ENCODE results near the gene BTBD19.

DNA sequence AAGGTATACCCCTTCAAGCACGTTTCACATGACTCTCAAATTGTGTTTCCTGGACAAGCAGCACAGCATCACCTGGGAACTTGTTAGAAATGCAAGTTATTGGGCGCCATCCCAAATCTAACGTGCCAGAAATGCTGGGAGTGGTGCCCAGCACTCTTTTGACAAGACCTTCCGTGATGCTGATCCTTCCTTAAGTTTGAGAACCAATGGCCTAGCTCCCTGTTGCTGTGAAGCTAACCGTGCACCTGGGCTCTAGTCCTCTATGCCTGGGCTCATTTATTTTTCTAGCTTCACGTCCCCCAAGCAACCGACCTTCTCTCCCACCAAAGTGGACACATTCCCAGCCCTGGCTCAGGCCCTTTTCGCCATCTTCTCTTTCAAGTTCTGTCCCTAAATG lies 24.6 kb upstream of the BTBD19 start:
- TF ChIP-seq, protein P1, sequence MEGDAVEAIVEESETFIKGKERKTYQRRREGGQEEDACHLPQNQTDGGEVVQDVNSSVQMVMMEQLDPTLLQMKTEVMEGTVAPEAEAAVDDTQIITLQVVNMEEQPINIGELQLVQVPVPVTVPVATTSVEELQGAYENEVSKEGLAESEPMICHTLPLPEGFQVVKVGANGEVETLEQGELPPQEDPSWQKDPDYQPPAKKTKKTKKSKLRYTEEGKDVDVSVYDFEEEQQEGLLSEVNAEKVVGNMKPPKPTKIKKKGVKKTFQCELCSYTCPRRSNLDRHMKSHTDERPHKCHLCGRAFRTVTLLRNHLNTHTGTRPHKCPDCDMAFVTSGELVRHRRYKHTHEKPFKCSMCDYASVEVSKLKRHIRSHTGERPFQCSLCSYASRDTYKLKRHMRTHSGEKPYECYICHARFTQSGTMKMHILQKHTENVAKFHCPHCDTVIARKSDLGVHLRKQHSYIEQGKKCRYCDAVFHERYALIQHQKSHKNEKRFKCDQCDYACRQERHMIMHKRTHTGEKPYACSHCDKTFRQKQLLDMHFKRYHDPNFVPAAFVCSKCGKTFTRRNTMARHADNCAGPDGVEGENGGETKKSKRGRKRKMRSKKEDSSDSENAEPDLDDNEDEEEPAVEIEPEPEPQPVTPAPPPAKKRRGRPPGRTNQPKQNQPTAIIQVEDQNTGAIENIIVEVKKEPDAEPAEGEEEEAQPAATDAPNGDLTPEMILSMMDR (IDR thresholded peaks at IDR 0.05), result no peak
- TF ChIP-seq CHD2 (IDR thresholded peaks at IDR 0.05; ENCODE audit: low read length, partially characterized antibody) (no peak), EP300 (IDR thresholded peaks at IDR 0.05) (no peak), ESRRA (IDR thresholded peaks at IDR 0.05; ENCODE audit: borderline replicate concordance, low read length) (no peak), JUNB (IDR thresholded peaks at IDR 0.05) (no peak), MAFK (IDR thresholded peaks at IDR 0.05; ENCODE audit: partially characterized antibody) (no peak), EHF (CRISPR knock-in tag; IDR thresholded peaks at IDR 0.05) (no peak), KDM1A (IDR thresholded peaks at IDR 0.05; ENCODE audit: low read depth) (no peak), RNF2 (IDR thresholded peaks at IDR 0.05; ENCODE audit: borderline replicate concordance, low read depth) (no peak), BHLHE40 (IDR thresholded peaks at IDR 0.05; ENCODE audit: low read depth, low read length) (no peak), MYC (IDR thresholded peaks at IDR 0.05; ENCODE audit: borderline replicate concordance, low read length) (no peak), POLR2AphosphoS2 (conservative IDR thresholded peaks at IDR 0.05; ENCODE audit: low read length) (no peak)
- TF ChIP-seq, protein P2, sequence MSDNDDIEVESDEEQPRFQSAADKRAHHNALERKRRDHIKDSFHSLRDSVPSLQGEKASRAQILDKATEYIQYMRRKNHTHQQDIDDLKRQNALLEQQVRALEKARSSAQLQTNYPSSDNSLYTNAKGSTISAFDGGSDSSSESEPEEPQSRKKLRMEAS (IDR thresholded peaks at IDR 0.05), result no peak
- TF ChIP-seq, protein P3, sequence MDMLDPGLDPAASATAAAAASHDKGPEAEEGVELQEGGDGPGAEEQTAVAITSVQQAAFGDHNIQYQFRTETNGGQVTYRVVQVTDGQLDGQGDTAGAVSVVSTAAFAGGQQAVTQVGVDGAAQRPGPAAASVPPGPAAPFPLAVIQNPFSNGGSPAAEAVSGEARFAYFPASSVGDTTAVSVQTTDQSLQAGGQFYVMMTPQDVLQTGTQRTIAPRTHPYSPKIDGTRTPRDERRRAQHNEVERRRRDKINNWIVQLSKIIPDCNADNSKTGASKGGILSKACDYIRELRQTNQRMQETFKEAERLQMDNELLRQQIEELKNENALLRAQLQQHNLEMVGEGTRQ (IDR thresholded peaks at IDR 0.05), result no peak
